ENCODE results near the gene DOLK.

- TF ChIP-seq CTCF (conservative IDR thresholded peaks at IDR 0.05; ENCODE audit: low read depth, low read length): no peak
- TF ChIP-seq POLR2A (IDR thresholded peaks at IDR 0.05; ENCODE audit: low read depth, low read length): no peak
- TF ChIP-seq MAFK (IDR thresholded peaks at IDR 0.05; ENCODE audit: low read depth, low read length): no peak
- TF ChIP-seq USF2 (IDR thresholded peaks at IDR 0.05; ENCODE audit: low read depth, low read length): no peak
- TF ChIP-seq FOS (IDR thresholded peaks at IDR 0.05; ENCODE audit: low read depth, low read length): no peak
- no peak for TF ChIP-seq RAD21 (IDR thresholded peaks at IDR 0.05; ENCODE audit: low read length)
- TF ChIP-seq CHD1 (IDR thresholded peaks at IDR 0.05; ENCODE audit: low read depth, low read length): no peak
- TF ChIP-seq SMC3 (IDR thresholded peaks at IDR 0.05; ENCODE audit: low read depth, low read length): no peak
- no peak for TF ChIP-seq RCOR1 (IDR thresholded peaks at IDR 0.05; ENCODE audit: insufficient replicate concordance, low read length)
- no peak for TF ChIP-seq CEBPB (IDR thresholded peaks at IDR 0.05; ENCODE audit: low read depth, low read length)
- TF ChIP-seq BHLHE40 (IDR thresholded peaks at IDR 0.05; ENCODE audit: low read depth, low read length): no peak
- TF ChIP-seq MXI1 (IDR thresholded peaks at IDR 0.05; ENCODE audit: borderline replicate concordance, low read depth, low read length): no peak
- no peak for TF ChIP-seq MAZ (IDR thresholded peaks at IDR 0.05; ENCODE audit: borderline replicate concordance, low read depth, low read length)
- no peak for TF ChIP-seq NFE2L2 (IDR thresholded peaks at IDR 0.05; ENCODE audit: low read depth, low read length)
Measured at GRCh38 chr9:128903079-128903461, 44.3 kb downstream of the DOLK start.

Measured in IMR-90 (cell line).